HCT116 (cell line): ENCODE measurements around the gene ARHGAP42. TPM values are rescaled to one million over a fixed set of nuclear protein-coding genes. Genes with fewer than 3 reads are reported as not detected.

Experiments used
- ATAC-seq: fragments of 200-7000 bp; cut with Tn5 transposase; 2 replicates; pipeline ENCODE4 v1.9.1; 2020; ENCODE audit warnings: mild to moderate bottlenecking, moderate library complexity
- BruUV-seq: library from RNA; stranded (reverse); fragments of 400-500 nt; replicated peaks from 2 replicates; lab custom pipeline; 2021; lab: Mats Ljungman, UMichigan
- CTCF ChIA-PET: fragments of 300-600 bp; sonication (Branson Sonifier 250); formaldehyde crosslinking; loops from one replicate; lab custom pipeline; 2021; ENCODE audit warnings: antibody characterized with exemption; lab: Charles Lee
- POLR2A ChIA-PET: fragments of 300-600, 350-600 bp; sonication (Branson Sonifier 250); formaldehyde crosslinking; loops from one replicate; lab custom pipeline; 2021; ENCODE audit warnings: antibody characterized with exemption; lab: Charles Lee
- RAD21 ChIA-PET, 2 experiments: fragments of 300-600 bp; sonication (Branson Sonifier 250); formaldehyde crosslinking; loops; one replicate each; lab custom pipeline; 2023; ENCODE audit warnings: low total read pairs in 2 of 2; ENCODE audit not compliant: uncharacterized antibody in 2 of 2, unreplicated experiment in 2 of 2, low non-redundant PET in 1 of 2; lab: Charles Lee
- DNase-seq: peaks from one replicate; pipeline ENCODE4 v3.0.0-alpha.2; 2010; ENCODE audit warnings: low read depth, low spot score
- H2AFZ ChIP-seq: fragments of 200-600 bp; shearing (Covaris generic), sonication (generic); 2 replicates; pipeline ENCODE4 v1.6.1; 2017; ENCODE audit warnings: low read depth, mixed run types, mixed read lengths, antibody characterized with exemption, low read length; ENCODE audit not compliant: poor library complexity, severe bottlenecking
- H3K27ac ChIP-seq: 2 replicates; pipeline ENCODE4 v1.5.1; 2012; ENCODE audit warnings: low read depth, low read length
- H3K27me3 ChIP-seq: fragments of 200-600 bp; sonication (generic); 2 replicates; pipeline ENCODE4 v1.6.1; 2016; ENCODE audit warnings: mixed run types, low read length, mixed read lengths; ENCODE audit not compliant: insufficient read depth
- H3K36me3 ChIP-seq, 2 experiments: fragments of 200-500 bp in 1 of 2; fragments of 200-600 bp in 1 of 2; sonication (Bioruptor generic) in 1 of 2; sonication (generic) in 1 of 2; 2 replicates each; pipeline versions ENCODE4 v1.5.1 to v1.6.1; 2014 to 2016; ENCODE audit warnings: low read length in 2 of 2, inconsistent platforms in 1 of 2, mixed read lengths in 1 of 2, mixed run types in 1 of 2; ENCODE audit not compliant: insufficient read depth in 2 of 2, control insufficient read depth in 1 of 2
- H3K4me1 ChIP-seq, 2 experiments: fragments of 200-600 bp in 1 of 2; sonication (generic) in 1 of 2; 2 replicates each; pipeline versions ENCODE4 v1.5.1 to v1.6.1; 2012 to 2017; ENCODE audit warnings: low read length in 2 of 2, inconsistent platforms in 1 of 2, mild to moderate bottlenecking in 1 of 2, mixed read lengths in 1 of 2, mixed run types in 1 of 2, moderate library complexity in 1 of 2; ENCODE audit not compliant: insufficient read depth in 2 of 2, control insufficient read depth in 1 of 2
- H3K4me2 ChIP-seq: fragments of 200-600 bp; sonication (generic); 2 replicates; pipeline ENCODE4 v1.6.1; 2017; ENCODE audit warnings: mixed run types, low read length, mixed read lengths
- H3K4me3 ChIP-seq, 2 experiments: fragments of 200-600 bp in 1 of 2; sonication (generic) in 1 of 2; replicated peaks in 1 of 2; 2 replicates each; pipeline ENCODE4 v1.5.1; 2011 to 2016; ENCODE audit warnings: low read length in 2 of 2, control low read depth in 1 of 2, low read depth in 1 of 2, mild to moderate bottlenecking in 1 of 2, mixed read lengths in 1 of 2, mixed run types in 1 of 2
- H3K79me2 ChIP-seq: fragments of 200-600 bp; sonication (generic); 2 replicates; pipeline ENCODE4 v1.6.1; 2017; ENCODE audit warnings: mild to moderate bottlenecking, mixed run types, low read length, moderate library complexity, mixed read lengths; ENCODE audit not compliant: insufficient read depth
- H3K9ac ChIP-seq: fragments of 200-600 bp; sonication (generic); 2 replicates; pipeline ENCODE4 v1.6.1; 2016; ENCODE audit warnings: low read length, mixed read lengths
- H3K9me2 ChIP-seq: fragments of 200-600 bp; sonication (generic), shearing (Covaris generic); 2 replicates; pipeline ENCODE4 v1.6.1; 2017; ENCODE audit warnings: mixed run types, mild to moderate bottlenecking, moderate library complexity; ENCODE audit not compliant: insufficient read depth
- H3K9me3 ChIP-seq, 2 experiments: fragments of 200-500 bp in 1 of 2; fragments of 200-600 bp in 1 of 2; sonication (Bioruptor generic) in 1 of 2; sonication (generic) in 1 of 2; 2 replicates each; pipeline ENCODE4 v1.6.1; 2014 to 2017; ENCODE audit warnings: low read length in 2 of 2, mixed read lengths in 2 of 2, inconsistent platforms in 1 of 2, low read depth in 1 of 2, mild to moderate bottlenecking in 1 of 2, mixed run types in 1 of 2, moderate library complexity in 1 of 2; ENCODE audit not compliant: control insufficient read depth in 1 of 2, insufficient read depth in 1 of 2
- H4K20me1 ChIP-seq: fragments of 200-600 bp; sonication (generic), shearing (Covaris generic); 2 replicates; pipeline ENCODE4 v1.6.1; 2017; ENCODE audit warnings: mixed run types, mild to moderate bottlenecking, moderate library complexity; ENCODE audit not compliant: insufficient read depth
- ATF3 ChIP-seq: IDR thresholded peaks from 2 replicates; pipeline ENCODE4 v1.6.1; 2012
- CEBPB ChIP-seq: IDR thresholded peaks from 2 replicates; pipeline ENCODE4 v1.6.1; 2012; ENCODE audit warnings: low read depth
- ELF1 ChIP-seq: IDR thresholded peaks from 2 replicates; pipeline ENCODE4 v1.6.1; 2012; ENCODE audit warnings: low read depth, borderline replicate concordance
- EZH2 ChIP-seq: fragments of 200-600 bp; sonication (generic); IDR thresholded peaks from 2 replicates; pipeline ENCODE4 v1.6.1; 2017; ENCODE audit warnings: antibody characterized with exemption, mixed run types
- EZH2phosphoT487 ChIP-seq: fragments of 200-600 bp; IDR thresholded peaks from 2 replicates; pipeline ENCODE4 v1.6.1; 2018; ENCODE audit warnings: antibody characterized with exemption, borderline replicate concordance
- JUND ChIP-seq: IDR thresholded peaks from 2 replicates; pipeline ENCODE4 v1.6.1; 2012
- MAX ChIP-seq: IDR thresholded peaks from 2 replicates; pipeline ENCODE4 v1.6.1; 2012
- POLR2AphosphoS5 ChIP-seq: IDR thresholded peaks from 2 replicates; pipeline ENCODE4 v1.6.1; 2011; ENCODE audit warnings: mild to moderate bottlenecking, low read depth, low read length, moderate library complexity
- REST ChIP-seq: IDR thresholded peaks from 2 replicates; pipeline ENCODE4 v1.6.1; 2012; ENCODE audit warnings: low read depth
- SIN3A ChIP-seq: IDR thresholded peaks from 2 replicates; pipeline ENCODE4 v1.6.1; 2012; ENCODE audit warnings: low read depth
- SP1 ChIP-seq: IDR thresholded peaks from 2 replicates; pipeline ENCODE4 v1.6.1; 2012; ENCODE audit warnings: low read depth
- SRF ChIP-seq: IDR thresholded peaks from 2 replicates; pipeline ENCODE4 v1.6.1; 2012; ENCODE audit warnings: low read depth
- TCF7L2 ChIP-seq: IDR thresholded peaks from 2 replicates; pipeline ENCODE4 v1.7.0; 2011; ENCODE audit warnings: borderline replicate concordance, inconsistent platforms; ENCODE audit not compliant: insufficient read depth, insufficient read length; ENCODE audit errors: extremely low read depth
- YY1 ChIP-seq: IDR thresholded peaks from 2 replicates; pipeline ENCODE4 v1.6.1; 2011; ENCODE audit warnings: low read length, low read depth, moderate library complexity, mild to moderate bottlenecking; ENCODE audit not compliant: insufficient replicate concordance; ENCODE audit errors: extremely low read depth
- ZFX ChIP-seq: fragments of 450-650 bp; IDR thresholded peaks from 2 replicates; pipeline ENCODE4 v1.6.1; 2017
- ZNF274 ChIP-seq: fragments of 200-500 bp; sonication (Bioruptor generic); IDR thresholded peaks from 2 replicates; pipeline ENCODE4 v1.6.1; 2014; ENCODE audit warnings: mild to moderate bottlenecking, low read depth, low read length, inconsistent platforms
- intact Hi-C: fragments of 100-400 bp; cut with micrococcal nuclease; formaldehyde crosslinking; loops from 2 replicates; pipeline ENCODE4 v1.10.0; 2022
- total RNA-seq: library from RNA; stranded (reverse); gene quantifications from one replicate; pipeline ENCODE4 v1.2.1, GENCODE V29; 2021; ENCODE audit not compliant: unreplicated experiment

Gene ARHGAP42
- total RNA-seq, 1 experiment from 2014 or later: 12.3 TPM

- H3K4me3 ChIP-seq: no peak overlapping the region
- no peaks in the 10 kb centered on the region for H3K79me2 ChIP-seq
- H3K27me3 ChIP-seq: no peaks in the 10 kb centered on the region
- peaks cover 4 to 33% of the 10 kb centered on the region in 2 experiments; a peak in 3 of 4 replicates for H3K4me1 ChIP-seq
- ATAC-seq (no peak), DNase-seq (no peak)
- ChIA-PET POLR2A (no interaction called here), RAD21 (no interaction called here), CTCF (interaction anchor here (0.6 to 5.6 kb wide), 2 partner anchors 10 to 350 kb away, joined by 3 to 28 read pairs; no protein-coding TSS in a partner anchor)
- H3K9me2 ChIP-seq: no peaks in the 10 kb centered on the region
- no peaks in the 10 kb centered on the region for H3K9me3 ChIP-seq
- BruUV-seq: no TSS peak
- H3K4me2 ChIP-seq: no peak overlapping the region
- 0 out of 2 replicates have a peak, but pooled peaks cover 2% of the 10 kb centered on the region for H4K20me1 ChIP-seq
- no peaks in the 10 kb centered on the region for H3K36me3 ChIP-seq
- no peak overlapping the region for H2AFZ ChIP-seq
- H3K9ac ChIP-seq: no peak overlapping the region
- no peak overlapping the region for H3K27ac ChIP-seq
- TF ChIP-seq POLR2AphosphoS5 (no peak), SRF (no peak), SIN3A (no peak), CEBPB (no peak), ZFX (no peak), ATF3 (no peak), SP1 (no peak), YY1 (no peak), EZH2phosphoT487 (no peak), MAX (no peak), ELF1 (no peak)
- intact Hi-C loops: no loop called here
Observed at GRCh38 chr11:100927579-100927978, 240.5 kb downstream of the ARHGAP42 start.

GRCh38 chr11:100928426-100928825 lies 241.3 kb downstream of the ARHGAP42 start:
- DNase-seq (no peak), ATAC-seq (no peak)
- Histone ChIP-seq H3K27me3 (no peaks in the 10 kb centered on the region), H3K9ac (no peak overlapping the region), H3K9me2 (no peaks in the 10 kb centered on the region), H2AFZ (no peak overlapping the region), H3K27ac (no peak overlapping the region), H3K36me3 (no peaks in the 10 kb centered on the region), H4K20me1 (0 out of 2 replicates have a peak, but pooled peaks cover 4% of the 10 kb centered on the region), H3K4me2 (peak overlapping the region; percentile 18), H3K4me1 (peaks cover 4 to 33% of the 10 kb centered on the region in 2 experiments; a peak in 3 of 4 replicates), H3K79me2 (no peaks in the 10 kb centered on the region), H3K9me3 (no peaks in the 10 kb centered on the region), H3K4me3 (no peak overlapping the region)
- no peak for TF ChIP-seq REST
- TF ChIP-seq TCF7L2: no peak
- TF ChIP-seq SP1: no peak
- TF ChIP-seq SIN3A: no peak
- TF ChIP-seq EZH2: no peak
- TF ChIP-seq ZNF274: no peak
- TF ChIP-seq JUND: no peak
- intact Hi-C loops: no loop called here
- ChIA-PET POLR2A (no interaction called here), CTCF (interaction anchor here (5.6 kb wide), 1 partner anchor 351 kb away, joined by 28 read pairs; no protein-coding TSS in a partner anchor), RAD21 (no interaction called here)
- BruUV-seq: no TSS peak
